Tibial nerve (tissue), 4 donors: ENCODE measurements around the gene C11orf68.

Experiments
- CTCF ChIP-seq, 5 experiments: fragments of 200-600 bp in 3 of 5; fragments of 450-650 bp in 2 of 5; sonication (generic) in 3 of 5; IDR thresholded peaks; one replicate each; pipeline ENCODE4 v1.5.1; 2016 to 2019; ENCODE audit warnings: antibody characterized with exemption in 5 of 5, mild to moderate bottlenecking in 3 of 5, moderate library complexity in 2 of 5
- EP300 ChIP-seq, 2 donors: sonication (generic); formaldehyde crosslinking; IDR thresholded peaks; one replicate each; pipeline ENCODE4 v1.6.1; 2017; ENCODE audit warnings: antibody characterized with exemption in 2 of 2, mild to moderate bottlenecking in 1 of 2

DNA sequence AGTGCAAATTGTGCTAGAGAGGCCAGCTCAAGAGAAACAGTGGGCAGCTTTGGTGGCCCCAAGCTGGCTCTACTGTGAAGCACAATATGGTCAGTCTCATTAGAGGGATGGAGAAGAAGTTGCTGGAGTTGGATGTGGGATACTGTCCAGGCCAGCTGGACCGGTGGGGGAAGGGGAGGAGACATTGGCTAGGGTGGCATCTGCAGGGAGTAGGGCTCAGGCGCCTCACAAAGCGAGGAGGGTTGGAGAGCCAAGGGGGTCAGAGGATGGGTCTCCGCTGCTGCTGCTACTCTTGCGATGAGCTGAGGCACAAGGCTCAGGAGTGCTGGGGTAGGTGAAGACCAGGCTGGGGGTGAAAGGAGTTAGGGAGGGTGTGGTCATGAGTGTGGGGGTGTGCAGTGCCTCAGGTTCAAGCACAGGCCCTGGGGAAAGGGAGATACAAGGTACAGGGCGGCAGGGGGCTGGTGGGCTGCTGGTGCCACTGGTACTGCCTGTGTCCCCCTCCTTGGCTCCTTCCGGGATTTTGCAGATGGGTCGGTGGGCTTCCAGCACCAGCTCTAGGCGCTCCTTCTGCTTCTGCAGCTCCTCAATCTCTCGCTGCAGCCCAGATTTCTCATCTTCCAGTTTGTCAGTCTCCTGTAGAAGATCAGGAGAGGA, 26.1 kb downstream of the C11orf68 start:
- TF ChIP-seq CTCF (IDR thresholded peaks at IDR 0.05) (no peak), EP300 (IDR thresholded peaks at IDR 0.05) (no peak)
